Neuronal stem cell (in vitro differentiated cells): ENCODE data around the gene CDK5R2.
A peak's percentile ranks its signal among the peaks of the same experiment; 100 is the strongest.

ENCODE experiments used
- DNase-seq: peaks from one replicate; pipeline ENCODE4 v3.0.0-alpha.2; 2013; ENCODE audit warnings: low spot score
- H2AFZ ChIP-seq: one replicate; pipeline ENCODE4 v1.6.1; 2013; ENCODE audit warnings: mild to moderate bottlenecking, low read length, inconsistent platforms
- H2AK5ac ChIP-seq: 2 replicates; pipeline ENCODE4 v1.6.1; 2013; ENCODE audit warnings: low read depth, mild to moderate bottlenecking, inconsistent platforms, low read length, moderate library complexity, mixed read lengths
- H2BK120ac ChIP-seq: 2 replicates; pipeline ENCODE4 v1.6.1; 2013; ENCODE audit warnings: low read depth, mild to moderate bottlenecking, inconsistent platforms, low read length, moderate library complexity, mixed read lengths
- H2BK12ac ChIP-seq: one replicate; pipeline ENCODE4 v1.6.1; 2013; ENCODE audit warnings: low read length, inconsistent platforms
- H2BK15ac ChIP-seq: 2 replicates; pipeline ENCODE4 v1.6.1; 2013; ENCODE audit warnings: mild to moderate bottlenecking, low read length, inconsistent platforms, mixed read lengths
- H2BK5ac ChIP-seq: one replicate; pipeline ENCODE4 v1.6.1; 2013; ENCODE audit warnings: inconsistent platforms, mild to moderate bottlenecking, low read length, moderate library complexity
- H3K14ac ChIP-seq: one replicate; pipeline ENCODE4 v1.6.1; 2013; ENCODE audit warnings: low read length, inconsistent platforms
- H3K18ac ChIP-seq: 2 replicates; pipeline ENCODE4 v1.6.1; 2013; ENCODE audit warnings: low read length, inconsistent platforms
- H3K23ac ChIP-seq: 2 replicates; pipeline ENCODE4 v1.6.1; 2013; ENCODE audit warnings: low read depth, mild to moderate bottlenecking, mixed read lengths, low read length, inconsistent platforms; ENCODE audit not compliant: poor library complexity
- H3K27ac ChIP-seq: replicated peaks from 3 replicates; pipeline ENCODE4 v1.5.1; 2013; ENCODE audit warnings: low read length, inconsistent platforms
- H3K27me3 ChIP-seq, 3 experiments: 2 replicates each; pipeline ENCODE4 v1.6.1; 2013; ENCODE audit warnings: low read length in 3 of 3, mild to moderate bottlenecking in 2 of 3, inconsistent platforms in 1 of 3, low read depth in 1 of 3, mixed read lengths in 1 of 3, moderate library complexity in 1 of 3; ENCODE audit not compliant: control insufficient read depth in 3 of 3, insufficient read depth in 3 of 3
- H3K36me3 ChIP-seq, 2 donors: replicated peaks in 1 of 2; 2 replicates each; pipeline ENCODE4 v1.6.1; 2013; ENCODE audit warnings: low read length in 2 of 2; ENCODE audit not compliant: control insufficient read depth in 2 of 2, insufficient read depth in 2 of 2
- H3K4ac ChIP-seq: 2 replicates; pipeline ENCODE4 v1.6.1; 2013; ENCODE audit warnings: inconsistent platforms, mild to moderate bottlenecking, low read length, moderate library complexity
- H3K4me1 ChIP-seq, 2 donors: 1 replicate in 1 of 2; 2 replicates in 1 of 2; pipeline ENCODE4 v1.6.1; 2013; ENCODE audit warnings: low read length in 2 of 2, low read depth in 1 of 2; ENCODE audit not compliant: control insufficient read depth in 2 of 2, insufficient read depth in 1 of 2
- H3K4me2 ChIP-seq: one replicate; pipeline ENCODE4 v1.6.1; 2013; ENCODE audit warnings: mild to moderate bottlenecking, low read length, inconsistent platforms; ENCODE audit not compliant: insufficient read depth, poor library complexity, severe bottlenecking
- H3K4me3 ChIP-seq, 2 donors: 2 replicates each; pipeline ENCODE4 v1.5.1; 2013; ENCODE audit warnings: low read length in 2 of 2, mild to moderate bottlenecking in 2 of 2, inconsistent platforms in 1 of 2, moderate library complexity in 1 of 2
- H3K79me1 ChIP-seq: one replicate; pipeline ENCODE4 v1.6.1; 2013; ENCODE audit warnings: low read depth, mild to moderate bottlenecking, inconsistent platforms, low read length, moderate library complexity
- H3K9ac ChIP-seq: one replicate; pipeline ENCODE4 v1.6.1; 2013; ENCODE audit warnings: mild to moderate bottlenecking, low read depth, low read length, inconsistent platforms; ENCODE audit not compliant: poor library complexity
- H3K9me3 ChIP-seq, 2 donors: replicated peaks in 1 of 2; 2 replicates each; pipeline versions ENCODE3 to v1.6.1; 2013; ENCODE audit warnings: low read length in 2 of 2, mild to moderate bottlenecking in 2 of 2, inconsistent platforms in 1 of 2, low read depth in 1 of 2, mixed read lengths in 1 of 2, moderate library complexity in 1 of 2; ENCODE audit not compliant: control insufficient read depth in 2 of 2, insufficient read depth in 1 of 2
- H4K8ac ChIP-seq: one replicate; pipeline ENCODE4 v1.6.1; 2013; ENCODE audit warnings: low read depth, mild to moderate bottlenecking, inconsistent platforms, low read length, moderate library complexity
- H4K91ac ChIP-seq: one replicate; pipeline ENCODE4 v1.6.1; 2013; ENCODE audit warnings: low read length, low read depth, mild to moderate bottlenecking, inconsistent platforms; ENCODE audit not compliant: poor library complexity
- WGBS, 2 donors: extraction: QIAGEN DNeasy Blood & Tissue Kit; methylation state at CpG; one replicate each; pipeline ENCODE4 v1.1.7; 2013; ENCODE audit warnings: missing lambda C conversion rate in 2 of 2, mixed read lengths in 1 of 2; ENCODE audit not compliant: insufficient read length in 2 of 2, insufficient replicate concordance in 1 of 2; ENCODE audit errors: extremely low coverage in 2 of 2; 5-methylcytosine and 5-hydroxymethylcytosine counted together

Gene CDK5R2

GRCh38 chr2:218964041-218964771 lies 4.7 kb downstream of the CDK5R2 start:
- Histone ChIP-seq H4K8ac (no peak overlapping the region), H3K79me1 (no peaks in the 10 kb centered on the region), H2AFZ (peak overlapping the region; percentile 5), H3K27me3 (peaks cover 18 to 38% (median 32%) of the 10 kb centered on the region in 3 experiments), H3K4me2 (peak overlapping the region; percentile 23), H3K4me3 (no peak overlapping the region), H3K14ac (no peak overlapping the region), H3K9ac (no peak overlapping the region), H3K36me3 (no peaks in the 10 kb centered on the region), H2BK15ac (no peak overlapping the region), H3K23ac (no peak overlapping the region), H3K27ac (peak overlapping the region; percentile 28), H4K91ac (no peak overlapping the region), H3K9me3 (peaks cover 0 to 2% of the 10 kb centered on the region in 2 donors), H2BK5ac (no peak overlapping the region), H2BK12ac (no peak overlapping the region), H2BK120ac (no peak overlapping the region), H3K4ac (no peak overlapping the region), H3K4me1 (peaks cover 13 to 19% of the 10 kb centered on the region in 2 donors), H2AK5ac (no peak overlapping the region), H3K18ac (peak overlapping the region; percentile 28)
- DNase-seq = no peak
- WGBS, 2 donors = no CpG with 5 or more reads among the region's 5 CpGs

GRCh38 chr2:218970894-218971293 lies 11.4 kb downstream of the CDK5R2 start:
- Histone ChIP-seq H3K4me1 (no peaks in the 10 kb centered on the region), H3K18ac (no peak overlapping the region), H4K8ac (no peak overlapping the region), H3K79me1 (no peaks in the 10 kb centered on the region), H2AK5ac (no peak overlapping the region), H4K91ac (no peak overlapping the region), H3K4me3 (no peak overlapping the region), H3K36me3 (no peaks in the 10 kb centered on the region), H3K14ac (no peak overlapping the region), H3K9ac (peak overlapping the region; percentile 53), H3K4ac (no peak overlapping the region), H2BK5ac (no peak overlapping the region), H3K23ac (no peak overlapping the region), H3K9me3 (no peaks in the 10 kb centered on the region), H2BK15ac (no peak overlapping the region), H2AFZ (no peak overlapping the region), H3K27me3 (peaks cover 0 to 26% (median 19%) of the 10 kb centered on the region in 3 experiments), H2BK12ac (no peak overlapping the region), H3K4me2 (no peak overlapping the region), H2BK120ac (no peak overlapping the region), H3K27ac (no peak overlapping the region)
- no CpG with 5 or more reads among the region's 1 CpG for WGBS, 2 donors
- DNase-seq = no peak

GRCh38 chr2:218975060-218975777 lies 15.8 kb downstream of the CDK5R2 start:
- no peaks in the 10 kb centered on the region for H3K79me1 ChIP-seq
- H2BK15ac ChIP-seq = no peak overlapping the region
- no peak overlapping the region for H2BK12ac ChIP-seq
- H3K9me3 ChIP-seq = no peaks in the 10 kb centered on the region
- no peak overlapping the region for H4K8ac ChIP-seq
- H3K9ac ChIP-seq = no peak overlapping the region
- no peak overlapping the region for H3K23ac ChIP-seq
- no peak overlapping the region for H2BK120ac ChIP-seq
- H2BK5ac ChIP-seq = no peak overlapping the region
- no peak overlapping the region for H3K18ac ChIP-seq
- DNase-seq = no peak
- H2AFZ ChIP-seq = no peak overlapping the region
- H3K36me3 ChIP-seq = no peaks in the 10 kb centered on the region
- WGBS, 2 donors = no CpG with 5 or more reads among the region's 4 CpGs
- no peak overlapping the region for H3K14ac ChIP-seq
- peaks cover 0 to 56% (median 47%) of the 10 kb centered on the region in 3 experiments for H3K27me3 ChIP-seq
- no peak overlapping the region for H3K4ac ChIP-seq
- no peak overlapping the region for H2AK5ac ChIP-seq
- H3K4me1 ChIP-seq = peaks cover 2 to 3% of the 10 kb centered on the region in 2 donors
- H4K91ac ChIP-seq = no peak overlapping the region
- H3K4me3 ChIP-seq = no peak overlapping the region
- H3K27ac ChIP-seq = no peak overlapping the region
- no peak overlapping the region for H3K4me2 ChIP-seq
